GM21576 (cell line): ENCODE measurements around the gene PID1.

Experiments used
- ATAC-seq: cut with Tn5 transposase; IDR thresholded peaks from one replicate; pipeline ENCODE4 v1.9.1; 2021; ENCODE audit warnings: mild to moderate bottlenecking, moderate library complexity; ENCODE audit not compliant: unreplicated experiment

The PID1 gene, protein sequence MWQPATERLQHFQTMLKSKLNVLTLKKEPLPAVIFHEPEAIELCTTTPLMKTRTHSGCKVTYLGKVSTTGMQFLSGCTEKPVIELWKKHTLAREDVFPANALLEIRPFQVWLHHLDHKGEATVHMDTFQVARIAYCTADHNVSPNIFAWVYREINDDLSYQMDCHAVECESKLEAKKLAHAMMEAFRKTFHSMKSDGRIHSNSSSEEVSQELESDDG

DNA sequence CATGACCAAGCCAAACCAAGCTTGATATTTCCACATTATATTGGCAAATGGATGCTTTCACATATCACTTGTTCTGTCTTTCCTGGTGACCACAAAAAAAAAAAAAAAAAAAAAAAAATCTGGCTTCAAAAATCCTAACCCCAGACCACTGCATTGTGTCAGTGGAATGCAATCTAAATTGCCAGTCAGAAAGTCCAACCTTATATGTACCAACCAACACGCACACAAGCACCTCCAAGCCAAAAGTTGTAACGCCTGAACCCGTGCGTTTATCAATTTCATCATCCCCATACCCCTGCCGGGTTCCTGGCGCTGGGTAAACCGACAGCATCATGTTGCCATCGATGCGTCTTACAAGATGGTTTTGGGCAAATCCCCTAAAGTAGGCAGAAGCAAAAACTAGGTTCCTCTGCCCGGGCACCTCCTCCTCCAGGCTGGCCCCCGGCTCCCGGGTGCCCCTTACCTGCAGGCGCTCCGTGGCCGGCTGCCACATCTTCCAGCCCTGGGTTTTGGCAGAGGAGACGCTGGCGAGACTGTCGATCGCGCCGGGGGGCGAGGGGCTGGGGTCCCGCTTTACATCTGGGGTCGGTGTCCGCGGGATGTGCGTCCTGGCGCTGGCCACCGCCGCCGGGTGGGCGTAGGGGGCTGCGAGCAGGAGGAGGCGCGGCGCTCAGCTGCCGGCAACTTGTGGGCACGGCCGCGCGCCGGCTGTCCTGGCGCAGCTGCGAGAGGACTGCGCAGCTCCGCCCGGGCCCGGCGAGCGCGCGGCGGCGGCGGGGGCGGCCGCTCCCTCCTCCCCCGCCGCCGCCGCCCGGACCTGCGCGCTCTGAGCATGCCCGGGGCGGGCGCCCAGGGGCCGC, at the start of gene PID1:
Gene PID1, minus strand, starts transcription at position 737 of the 860 bp plus-strand sequence. Its CDS starts 244 bp downstream, at position 493.
- ATAC-seq = no peak

DNA sequence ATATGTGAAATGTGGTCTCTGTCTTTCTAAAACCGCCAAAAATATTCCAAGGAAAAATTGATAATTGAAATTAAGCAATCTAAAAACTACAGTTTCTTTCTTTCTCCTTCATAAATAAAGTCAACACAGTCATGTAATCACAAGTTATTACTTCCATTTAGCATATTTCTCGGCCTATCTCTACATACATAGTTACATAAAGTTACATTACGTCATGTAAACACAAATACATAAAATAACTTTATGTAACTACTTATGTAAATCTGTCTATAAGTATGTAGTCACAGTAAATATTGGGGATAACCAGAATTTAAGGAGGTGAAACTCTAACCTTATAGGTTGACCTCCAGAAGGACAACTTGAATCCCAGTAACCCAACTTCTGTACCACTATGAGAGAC, 48.5 kb upstream of the PID1 start:
- no peak for ATAC-seq

DNA sequence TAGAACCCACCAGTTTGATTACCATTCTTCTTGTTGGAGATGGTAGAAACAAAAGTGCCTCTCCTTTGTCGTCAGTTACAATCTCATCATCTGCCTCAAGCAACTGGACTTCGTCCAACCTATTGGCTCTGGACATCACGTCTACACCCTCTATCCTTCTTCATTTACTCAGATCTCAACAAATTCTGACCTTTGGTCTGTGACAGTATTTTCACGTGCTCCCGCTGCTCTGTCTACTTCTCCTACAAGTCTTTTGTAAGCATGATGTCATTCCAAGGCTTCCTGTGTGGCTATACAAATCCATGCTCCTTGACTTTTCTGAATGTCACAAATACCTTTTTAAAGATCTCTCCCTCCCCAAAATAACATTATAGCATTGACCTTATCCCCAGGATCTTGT, 43.0 kb upstream of the PID1 start:
- ATAC-seq = no peak

DNA sequence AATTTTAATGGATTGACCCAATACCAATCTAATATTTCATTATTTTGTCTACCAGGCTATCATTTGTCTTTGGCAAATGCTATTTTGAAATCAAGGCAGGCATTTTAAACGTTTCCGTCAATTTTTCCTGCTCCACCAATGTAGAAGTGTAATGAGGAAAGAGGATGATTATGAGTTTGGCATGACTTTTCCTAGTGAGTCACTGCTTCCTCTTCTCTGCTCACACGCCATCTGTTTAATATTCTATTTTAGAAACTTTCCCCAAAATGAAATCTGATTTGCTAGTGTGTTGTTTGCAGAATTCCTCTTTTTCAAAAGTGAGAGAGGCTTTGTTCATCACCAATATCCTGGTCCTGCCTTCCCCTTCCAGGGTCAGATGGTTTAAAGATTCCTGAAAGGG, 42.5 kb upstream of the PID1 start:
- no peak for ATAC-seq

DNA sequence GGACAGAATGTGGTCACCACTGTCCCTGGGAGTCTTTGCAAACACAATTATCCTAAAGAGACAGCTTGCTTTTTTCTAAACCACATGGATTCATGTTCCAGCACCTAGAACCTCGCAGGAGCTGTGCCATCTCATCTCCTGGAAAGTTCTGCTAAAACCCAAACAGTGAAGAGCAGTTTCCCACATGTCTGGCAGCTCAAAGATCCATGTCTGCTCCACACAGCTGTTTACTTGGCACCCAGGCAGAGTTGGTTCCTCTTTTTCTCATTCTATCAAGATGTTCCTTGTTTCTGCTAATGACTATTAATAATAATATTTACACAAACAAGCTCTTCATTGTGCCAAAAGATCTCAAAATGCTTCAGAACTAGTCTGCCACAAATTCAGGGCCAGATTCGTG, 30.1 kb upstream of the PID1 start:
- ATAC-seq = no peak

DNA sequence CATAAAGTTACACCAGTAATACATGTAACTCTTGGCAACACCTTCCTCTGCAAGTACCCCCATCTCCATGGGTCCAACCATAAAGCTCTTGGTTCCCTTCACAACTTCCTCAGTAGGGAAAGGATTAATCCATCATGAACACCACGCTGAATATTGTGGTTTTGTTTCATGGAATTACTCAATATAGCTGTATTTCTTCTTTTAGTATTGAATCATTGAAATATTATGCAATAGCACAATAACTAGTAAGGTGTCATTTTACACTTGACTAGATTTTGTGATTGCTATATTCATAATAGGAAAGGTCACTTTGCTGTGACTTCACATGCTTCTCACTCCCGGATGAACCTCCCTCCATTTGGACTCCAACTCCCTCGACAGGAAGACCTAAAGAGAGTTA, 29.7 kb upstream of the PID1 start:
- no peak for ATAC-seq

DNA sequence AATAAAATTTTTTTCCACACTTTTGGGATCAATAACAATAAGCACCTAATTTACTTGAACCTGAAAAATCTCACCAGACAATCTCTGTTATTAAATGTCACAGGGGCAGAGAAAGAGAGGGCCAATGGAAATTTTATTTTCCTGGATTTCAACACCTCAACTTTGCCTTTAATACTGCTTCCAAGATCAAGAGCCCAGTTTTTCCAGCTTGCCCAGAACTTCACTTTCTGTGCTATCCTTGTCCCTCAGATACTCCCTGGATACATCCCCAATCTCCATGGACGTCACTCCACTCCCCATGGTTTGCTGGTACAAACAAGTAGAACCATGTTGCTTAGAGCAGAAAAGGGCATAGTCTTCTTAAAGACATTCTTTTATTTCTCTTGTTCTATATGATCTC, 29.3 kb upstream of the PID1 start:
- no peak for ATAC-seq

DNA sequence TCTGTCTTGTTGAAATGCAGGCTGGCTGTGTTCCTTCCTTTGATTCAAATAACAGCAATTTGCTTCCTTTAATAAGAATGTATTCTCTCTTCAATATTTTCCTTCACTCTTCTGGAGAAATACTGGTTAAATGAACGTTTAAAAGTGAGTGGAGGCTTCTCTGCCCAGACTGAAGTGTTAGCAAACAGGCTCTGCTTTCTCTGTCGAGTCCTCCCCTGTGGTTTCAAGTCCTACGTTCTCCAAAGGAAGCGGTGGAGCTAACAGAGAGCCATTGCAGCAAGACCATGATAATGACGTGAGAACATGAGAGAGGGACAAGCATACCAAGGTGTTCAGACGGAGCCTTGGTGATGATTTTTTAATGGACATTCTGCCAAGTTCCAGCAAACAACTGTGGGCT, 26.2 kb upstream of the PID1 start:
- ATAC-seq = no peak

DNA sequence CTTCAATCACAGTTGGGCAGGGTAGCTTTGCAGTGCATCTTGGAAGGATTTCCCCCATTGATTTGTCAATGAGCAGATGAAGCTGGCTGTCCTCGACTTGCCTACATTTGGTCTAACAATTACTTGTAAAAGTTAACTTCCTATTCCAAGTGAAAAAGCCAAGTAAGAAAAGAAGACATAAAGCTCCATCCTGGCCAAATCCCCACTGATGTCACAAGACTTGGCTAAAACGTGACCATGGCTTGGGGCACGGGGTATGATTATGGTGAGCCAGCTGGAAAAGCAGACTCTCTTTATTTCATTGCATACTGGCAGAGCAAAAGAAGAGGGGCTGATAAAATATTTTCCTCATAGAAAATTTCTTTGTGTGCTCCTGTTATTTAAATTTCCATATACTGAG, 25.4 kb upstream of the PID1 start:
- no peak for ATAC-seq

DNA sequence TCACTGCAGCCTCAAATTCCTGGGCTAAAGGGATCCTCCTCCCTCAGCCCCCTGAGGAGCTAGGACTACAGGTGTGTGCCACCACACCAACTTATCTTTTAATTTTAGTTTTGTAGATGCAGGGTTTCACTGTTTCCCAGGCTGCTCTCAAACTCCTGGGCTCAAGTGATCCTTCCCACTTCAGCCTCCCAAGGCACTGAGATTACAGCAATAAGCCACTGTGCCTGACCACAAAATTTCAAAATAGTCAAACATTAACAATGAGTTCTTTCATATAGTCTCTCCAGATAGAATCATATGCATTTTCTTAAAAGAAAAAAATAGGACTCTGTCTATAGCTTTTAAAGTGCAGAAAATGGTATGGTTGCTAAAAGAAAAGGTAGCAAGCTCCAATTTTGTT, 24.9 kb upstream of the PID1 start:
- ATAC-seq = no peak

DNA sequence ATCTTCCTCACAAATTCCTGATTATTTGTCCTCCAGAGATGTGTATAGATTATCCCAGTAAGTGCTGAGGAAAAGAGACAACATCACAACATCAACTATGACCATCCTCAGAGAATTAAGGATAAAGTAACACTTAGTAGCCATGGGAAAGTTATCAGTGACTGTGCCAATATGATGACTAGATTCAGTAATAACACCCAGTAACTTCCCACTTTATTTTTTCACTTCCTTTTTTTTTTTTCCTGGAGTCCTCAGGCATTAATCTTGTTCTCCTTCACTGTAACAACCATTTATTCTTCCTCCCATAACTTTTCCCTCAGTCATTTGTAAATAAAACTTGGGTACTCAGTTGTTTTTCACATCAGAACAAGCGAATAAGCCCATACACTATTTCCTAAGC, 16.7 kb upstream of the PID1 start:
- ATAC-seq = no peak

DNA sequence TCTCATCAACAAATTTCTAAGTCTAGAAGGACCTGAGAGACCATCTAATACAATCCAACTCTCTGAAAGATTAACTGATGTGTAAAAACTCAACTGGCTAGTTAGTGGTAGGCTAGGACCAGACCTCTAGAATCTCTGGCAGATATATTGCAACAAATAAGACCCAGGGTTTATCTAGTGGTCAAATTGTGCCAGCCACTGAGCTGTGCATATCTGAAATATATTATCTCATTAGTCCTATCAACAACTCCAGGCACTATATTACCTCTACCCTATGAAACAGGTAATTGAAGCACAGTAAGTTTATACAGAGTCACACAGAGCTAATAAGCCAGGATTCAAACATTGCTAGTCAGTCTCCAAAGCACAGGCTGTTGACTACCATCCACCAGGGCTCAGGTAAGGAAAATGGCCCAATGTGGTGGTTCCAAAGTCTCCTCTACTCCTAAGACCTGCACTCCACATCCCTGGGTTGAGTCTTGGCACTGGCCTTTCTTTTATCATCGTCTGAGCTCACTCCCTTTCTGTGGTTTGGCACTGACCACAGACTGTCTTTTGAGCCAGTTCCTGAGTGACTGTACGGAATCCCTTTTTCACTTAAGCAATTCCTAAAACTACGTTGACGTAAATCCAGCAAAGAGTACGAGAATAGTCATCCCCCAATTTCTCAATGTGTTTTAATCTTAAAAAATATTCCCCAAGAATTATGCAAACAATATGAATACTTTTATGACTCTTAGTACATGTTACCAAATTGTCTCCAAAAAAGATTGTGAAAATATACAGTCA, 11.9 kb upstream of the PID1 start:
- no peak for ATAC-seq

DNA sequence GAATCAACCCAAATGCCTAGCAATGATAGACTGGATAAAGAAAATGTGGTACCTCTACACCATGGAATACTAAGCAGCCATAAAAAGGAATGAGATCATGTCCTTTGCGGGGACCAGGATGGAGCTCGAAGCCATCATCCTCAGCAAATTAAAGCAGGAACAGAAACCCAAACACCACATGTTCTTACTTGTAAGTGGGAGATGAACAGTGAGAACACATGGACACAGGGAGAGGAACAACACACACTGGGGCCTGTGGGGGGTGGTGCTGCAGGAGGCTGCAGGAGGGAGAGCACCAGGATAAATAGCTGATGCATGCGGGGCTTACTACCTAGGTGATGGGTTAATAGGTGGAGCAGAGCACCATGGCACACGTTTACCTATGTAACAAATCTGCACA, 8.4 kb upstream of the PID1 start:
- no peak for ATAC-seq

DNA sequence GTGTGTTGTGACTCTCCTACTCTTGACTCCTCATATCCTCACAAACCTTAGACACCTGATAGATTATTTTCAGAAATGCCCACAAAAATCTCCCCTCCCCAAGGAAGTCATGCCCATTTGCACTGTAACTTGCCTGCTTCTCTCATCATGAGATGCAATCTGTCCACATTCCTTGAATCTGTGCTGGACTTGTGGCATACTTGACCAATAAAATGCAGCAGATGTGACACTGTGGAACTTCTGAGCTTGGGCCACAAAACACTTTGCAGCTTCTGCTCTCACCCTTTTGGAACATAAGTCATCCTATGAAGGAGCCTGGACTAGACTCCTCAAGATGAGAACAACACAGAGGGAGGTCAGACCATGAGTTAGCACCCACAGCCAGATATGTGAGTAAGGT, 4.4 kb upstream of the PID1 start:
- no peak for ATAC-seq

DNA sequence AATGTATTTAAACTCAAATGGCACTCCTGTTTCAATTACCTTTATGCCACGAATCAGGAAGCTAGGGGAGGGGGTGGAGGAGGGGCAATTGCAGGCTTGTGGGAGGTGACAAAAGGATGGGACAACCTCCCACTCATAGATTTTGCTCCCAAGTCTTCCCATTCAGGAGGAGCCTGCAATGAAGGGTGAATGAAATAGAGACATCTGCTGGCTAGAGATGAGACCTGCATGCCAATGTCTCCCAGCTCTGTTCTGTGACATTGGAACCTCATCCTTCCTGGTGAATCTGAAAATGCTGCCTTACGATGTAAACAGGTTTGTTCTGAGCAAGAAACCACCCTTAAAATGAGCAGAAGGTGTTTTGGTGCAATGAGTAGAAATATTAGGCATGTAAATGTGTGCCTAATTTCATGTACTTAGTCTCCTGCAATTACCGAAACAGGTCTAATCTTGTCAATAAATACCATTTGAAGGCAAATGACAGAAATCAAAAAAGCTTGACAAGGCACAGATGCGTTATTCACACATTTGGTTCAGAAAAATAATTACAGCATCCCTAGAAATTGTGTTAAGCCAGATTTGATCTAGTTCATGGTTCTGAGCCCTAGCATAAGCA, 2.7 kb upstream of the PID1 start:
- ATAC-seq = no peak

DNA sequence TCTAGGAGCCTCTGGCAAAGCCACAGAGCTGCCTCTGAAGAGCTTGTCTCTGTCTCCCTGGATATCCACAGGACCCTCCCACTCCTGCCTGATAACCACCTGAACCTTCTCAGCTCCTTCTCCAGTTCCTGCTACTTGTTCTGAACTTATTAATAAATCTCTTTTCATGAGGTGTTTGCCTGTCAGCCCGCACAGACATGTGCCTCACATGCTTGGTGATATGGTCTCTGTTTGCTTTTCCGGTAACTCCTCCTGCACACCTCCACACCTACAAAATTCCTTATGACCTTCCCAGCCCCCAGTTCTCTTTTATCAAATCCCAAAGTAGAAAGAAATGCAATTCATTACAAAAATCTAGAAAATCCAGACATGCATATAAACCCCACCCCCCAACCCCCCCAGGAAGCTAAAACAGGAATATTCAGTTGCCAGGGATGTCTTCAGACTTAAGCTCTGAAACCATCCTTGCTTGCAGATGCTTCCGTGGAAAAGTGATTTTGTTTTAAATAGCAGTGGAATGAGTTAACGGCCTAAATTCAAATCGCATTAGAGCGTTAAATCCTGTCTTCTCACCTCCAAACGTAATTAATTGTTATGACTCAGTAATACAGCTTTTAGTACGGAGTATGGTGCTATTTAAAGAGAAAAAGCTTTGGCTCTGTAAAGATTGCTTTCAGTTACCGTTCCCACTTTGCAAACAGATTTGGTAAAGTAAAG, 2.1 kb upstream of the PID1 start:
- ATAC-seq = no peak

DNA sequence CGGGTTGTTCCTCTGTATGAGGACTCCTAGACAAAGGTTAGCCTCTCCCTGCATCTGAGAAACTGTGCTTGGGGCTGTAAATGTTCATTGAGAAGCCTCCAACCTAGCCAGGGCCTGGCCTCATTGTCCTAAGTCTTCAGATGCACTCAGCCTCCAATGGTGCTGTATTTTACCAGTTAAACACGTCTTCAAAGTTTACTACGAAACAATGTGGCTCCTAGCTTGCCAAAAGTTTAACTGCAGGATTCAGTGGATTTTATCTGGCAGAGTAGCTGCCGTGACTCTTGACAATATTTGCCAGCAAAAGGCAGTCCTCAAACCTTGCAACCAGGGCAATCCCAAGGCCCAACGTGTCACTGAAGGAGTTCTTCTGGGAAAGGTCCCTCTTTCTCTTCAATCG, 1.1 kb downstream of the PID1 start:
- no peak for ATAC-seq

DNA sequence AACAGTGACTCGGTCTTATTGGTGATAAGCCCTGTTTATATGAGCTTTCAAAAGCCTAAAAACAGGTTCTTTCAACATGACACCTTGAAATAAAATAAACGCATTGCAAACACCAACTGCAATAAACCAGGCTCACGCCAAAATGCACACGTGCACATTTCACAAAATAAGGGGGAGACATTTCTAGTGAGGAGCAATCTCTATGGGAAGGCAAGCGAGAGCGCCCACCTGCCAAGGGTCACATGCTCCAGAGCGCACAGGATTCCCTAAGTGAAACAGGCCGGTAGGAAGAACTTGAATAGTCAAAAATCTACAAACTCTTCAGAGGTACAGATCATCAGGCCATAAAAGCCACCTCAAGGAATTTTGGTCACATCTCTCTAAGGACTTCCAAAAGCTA, 1.9 kb downstream of the PID1 start:
- ATAC-seq = no peak

DNA sequence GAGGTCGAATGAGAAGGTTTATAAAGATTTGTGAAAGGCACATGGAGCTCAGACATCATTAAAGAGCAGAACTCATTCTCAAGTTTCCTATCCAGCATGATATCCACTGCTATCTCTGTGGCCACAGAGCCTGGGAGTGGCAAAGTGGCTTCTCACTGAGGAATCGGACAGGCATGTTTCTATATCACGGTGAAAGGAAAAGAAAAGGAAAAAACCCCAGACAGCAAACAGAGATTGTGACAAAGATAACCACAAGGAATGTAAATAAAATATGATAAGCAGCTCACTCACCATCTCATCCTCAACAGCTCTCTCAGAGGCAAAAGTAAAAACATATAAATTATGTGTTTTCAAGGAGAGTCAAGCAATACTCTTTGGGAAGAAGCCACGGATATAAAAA, 2.5 kb downstream of the PID1 start:
- no peak for ATAC-seq

DNA sequence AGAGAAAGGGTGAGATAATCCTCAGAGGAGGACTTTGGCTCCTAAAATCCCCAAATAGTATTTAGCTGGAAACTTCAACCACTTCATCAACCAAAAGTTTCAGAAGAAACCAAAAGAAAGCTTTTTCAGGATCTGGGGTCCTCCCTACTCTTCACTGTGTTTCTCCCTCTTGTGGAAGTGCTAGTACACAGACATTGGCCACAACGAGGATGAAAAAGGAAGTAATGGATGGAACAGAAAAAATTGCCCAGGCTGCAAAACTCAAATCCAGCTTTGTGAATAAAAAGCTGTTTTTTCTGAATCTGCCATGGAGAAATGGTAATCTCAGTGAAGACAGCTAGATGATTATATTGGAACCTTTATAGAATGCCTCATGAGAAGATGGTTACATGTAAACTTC, 4.0 kb downstream of the PID1 start:
- no peak for ATAC-seq

DNA sequence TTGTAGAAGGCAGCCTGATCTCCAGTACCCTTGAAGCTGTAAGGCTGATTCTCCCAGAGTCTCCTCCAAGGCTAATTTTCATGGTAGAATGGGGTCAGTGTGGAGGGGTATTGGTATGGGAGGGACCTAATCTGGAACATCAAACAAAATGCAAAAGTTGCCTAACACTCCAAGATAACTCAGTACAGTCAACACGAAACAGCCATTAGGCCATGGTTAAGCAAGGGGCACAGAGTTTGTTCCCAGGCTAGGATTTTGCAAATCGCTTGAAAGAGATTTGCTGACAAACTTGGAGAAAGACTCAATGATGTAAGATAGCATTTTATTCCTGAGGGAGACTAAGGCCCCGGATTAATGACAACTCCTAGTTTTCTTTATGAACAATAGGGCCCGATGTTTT, 5.4 kb downstream of the PID1 start:
- ATAC-seq = no peak
